Adrenal gland (tissue), 5 donors: ENCODE data around the gene MDFI.

Experiments
- POLR2A ChIP-seq, 2 donors: fragments of 450-650 bp; IDR thresholded peaks; one replicate each; pipeline ENCODE4 v1.6.1; 2017; ENCODE audit warnings: antibody characterized with exemption in 2 of 2, mild to moderate bottlenecking in 2 of 2, moderate library complexity in 1 of 2
- TF ChIP-seq, protein P1 (sequence below), 6 experiments: fragments of 450-650 bp in 4 of 6; fragments of 200-600 bp in 2 of 6; sonication (generic) in 1 of 6; IDR thresholded peaks; 1 replicate in 5 of 6; 2 replicates in 1 of 6; pipeline versions ENCODE4 v1.5.1 to v1.8.0; 2016 to 2021; ENCODE audit warnings: antibody characterized with exemption in 6 of 6, mild to moderate bottlenecking in 2 of 6, moderate library complexity in 1 of 6
- donor health status: DM: no; HTN: no; CAD: no.

- TF ChIP-seq, protein P1, sequence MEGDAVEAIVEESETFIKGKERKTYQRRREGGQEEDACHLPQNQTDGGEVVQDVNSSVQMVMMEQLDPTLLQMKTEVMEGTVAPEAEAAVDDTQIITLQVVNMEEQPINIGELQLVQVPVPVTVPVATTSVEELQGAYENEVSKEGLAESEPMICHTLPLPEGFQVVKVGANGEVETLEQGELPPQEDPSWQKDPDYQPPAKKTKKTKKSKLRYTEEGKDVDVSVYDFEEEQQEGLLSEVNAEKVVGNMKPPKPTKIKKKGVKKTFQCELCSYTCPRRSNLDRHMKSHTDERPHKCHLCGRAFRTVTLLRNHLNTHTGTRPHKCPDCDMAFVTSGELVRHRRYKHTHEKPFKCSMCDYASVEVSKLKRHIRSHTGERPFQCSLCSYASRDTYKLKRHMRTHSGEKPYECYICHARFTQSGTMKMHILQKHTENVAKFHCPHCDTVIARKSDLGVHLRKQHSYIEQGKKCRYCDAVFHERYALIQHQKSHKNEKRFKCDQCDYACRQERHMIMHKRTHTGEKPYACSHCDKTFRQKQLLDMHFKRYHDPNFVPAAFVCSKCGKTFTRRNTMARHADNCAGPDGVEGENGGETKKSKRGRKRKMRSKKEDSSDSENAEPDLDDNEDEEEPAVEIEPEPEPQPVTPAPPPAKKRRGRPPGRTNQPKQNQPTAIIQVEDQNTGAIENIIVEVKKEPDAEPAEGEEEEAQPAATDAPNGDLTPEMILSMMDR (IDR thresholded peaks at IDR 0.05), result no peak
- no peak for TF ChIP-seq POLR2A (IDR thresholded peaks at IDR 0.05)
Observed at GRCh38 chr6:41598670-41599014, 39.6 kb upstream of the MDFI start.
